Stimulated activated CD4-positive, alpha-beta T cell treated with anti-CD3 and anti-CD28 coated beads, Interleukin-12 subunit alpha, Interleukin-12 subunit beta, amount 100 ng/mL, for 48 hours (primary cell): Measurements from ENCODE around the gene R3HCC1L.

ENCODE experiments used
- DNase-seq, 3 donors: peaks; one replicate each; pipeline ENCODE4 v3.0.0-alpha.2; 2020; ENCODE audit warnings: low read depth in 2 of 3, low spot score in 1 of 3

The R3HCC1L gene

DNA sequence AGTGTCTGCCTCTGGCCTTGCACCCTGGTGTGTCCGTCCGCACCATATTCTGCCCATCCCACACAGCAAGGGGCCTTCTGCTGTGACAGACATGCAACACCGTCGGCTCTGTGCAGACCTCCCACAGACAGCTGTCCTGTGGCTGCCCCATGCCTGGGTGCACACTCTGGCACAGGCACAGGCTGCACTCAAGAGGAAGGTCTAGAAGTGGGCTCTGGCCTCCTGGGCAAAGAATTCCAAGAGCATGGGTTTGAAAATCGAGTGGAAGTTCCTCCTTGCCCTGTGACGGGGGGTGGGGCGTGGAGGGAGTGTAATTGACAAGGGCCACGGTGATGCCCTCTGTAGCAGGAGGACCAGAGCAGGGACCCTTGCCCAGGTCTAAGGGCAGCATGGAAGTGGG, 137.8 kb downstream of the R3HCC1L start:
- no peak for DNase-seq

DNA sequence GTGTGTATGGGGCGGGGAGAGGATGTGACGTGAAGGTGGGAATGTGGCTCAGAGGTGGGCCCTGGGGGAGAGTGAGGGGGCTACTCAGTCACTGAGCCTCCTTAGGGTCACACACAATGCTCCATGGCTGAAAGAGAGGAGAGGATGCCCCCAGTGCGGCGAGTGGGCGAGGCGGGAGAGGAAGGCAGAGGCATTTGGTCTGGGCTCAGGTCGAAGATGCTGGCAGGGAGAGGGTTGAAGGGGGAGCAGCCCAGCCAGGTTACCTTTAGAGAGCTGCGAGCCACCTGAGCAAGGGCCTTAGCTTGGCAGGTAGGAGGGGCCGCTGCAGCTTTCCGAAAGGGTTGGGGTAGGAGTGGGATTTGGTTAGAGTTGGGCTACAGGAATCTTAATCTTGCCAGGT, 138.2 kb downstream of the R3HCC1L start:
- no peak for DNase-seq

GRCh38 chr10:98273057-98273850, 138.8 kb downstream of the R3HCC1L start:
- no peak for DNase-seq

GRCh38 chr10:98274562-98274961, 140.1 kb downstream of the R3HCC1L start:
- no peak for DNase-seq

DNA sequence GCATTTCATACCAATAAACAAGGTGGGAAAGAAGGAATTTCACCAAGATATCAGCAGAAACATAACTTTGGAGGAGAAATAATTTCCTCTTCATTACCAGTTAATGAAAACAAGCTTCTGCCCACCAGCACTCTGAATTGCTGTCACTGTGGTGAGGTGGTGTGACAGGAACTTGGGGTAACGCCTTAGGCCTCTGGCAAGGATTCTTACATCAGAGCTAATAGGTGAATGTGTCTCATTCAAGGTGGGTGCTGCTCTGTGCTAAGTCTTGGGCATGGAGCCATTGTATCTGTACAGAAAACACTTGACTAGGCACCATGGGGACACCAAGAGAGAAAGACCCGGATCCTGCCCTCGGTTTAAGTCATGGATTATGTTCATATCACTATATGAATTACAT, 141.9 kb downstream of the R3HCC1L start:
- no peak for DNase-seq

- no peak for DNase-seq
Observed at GRCh38 chr10:98285416-98285815, 151.0 kb downstream of the R3HCC1L start.

DNA sequence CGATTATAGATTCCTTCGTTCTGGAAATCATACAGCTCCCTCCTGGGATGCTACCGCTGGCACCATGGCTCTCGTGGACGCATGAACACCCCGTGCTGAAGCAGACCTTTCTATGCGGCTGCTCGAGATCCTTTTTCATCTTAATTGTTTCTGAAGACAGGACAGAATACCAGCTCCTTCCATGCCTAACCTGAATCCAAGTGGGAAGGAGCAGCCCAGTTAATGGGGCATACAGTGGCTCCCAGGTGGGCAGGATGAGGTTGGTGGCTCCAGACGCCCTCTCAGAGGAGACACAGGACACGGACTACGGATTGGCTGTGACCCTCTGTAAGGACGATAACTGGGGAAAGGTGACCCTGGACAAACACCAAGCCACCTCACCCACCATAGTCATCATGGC, 152.0 kb downstream of the R3HCC1L start:
- no peak for DNase-seq

- no peak for DNase-seq
Observed at GRCh38 chr10:98287321-98287720, 152.9 kb downstream of the R3HCC1L start.

GRCh38 chr10:98289802-98290209, 155.3 kb downstream of the R3HCC1L start:
- no peak for DNase-seq

- DNase-seq, result no peak
Observed at GRCh38 chr10:98292971-98293370, 158.5 kb downstream of the R3HCC1L start.

- no peak for DNase-seq
Observed at GRCh38 chr10:98293550-98294269, 159.3 kb downstream of the R3HCC1L start.

- no peak for DNase-seq
Observed at GRCh38 chr10:98294270-98294627, 159.8 kb downstream of the R3HCC1L start.
